GM21360 (cell line): ENCODE results near the gene RHBDD1.

ENCODE experiments used
- ATAC-seq: cut with Tn5 transposase; IDR thresholded peaks from one replicate; pipeline ENCODE4 v1.9.1; 2021; ENCODE audit warnings: mild to moderate bottlenecking, moderate library complexity; ENCODE audit not compliant: unreplicated experiment

RHBDD1 gene

DNA sequence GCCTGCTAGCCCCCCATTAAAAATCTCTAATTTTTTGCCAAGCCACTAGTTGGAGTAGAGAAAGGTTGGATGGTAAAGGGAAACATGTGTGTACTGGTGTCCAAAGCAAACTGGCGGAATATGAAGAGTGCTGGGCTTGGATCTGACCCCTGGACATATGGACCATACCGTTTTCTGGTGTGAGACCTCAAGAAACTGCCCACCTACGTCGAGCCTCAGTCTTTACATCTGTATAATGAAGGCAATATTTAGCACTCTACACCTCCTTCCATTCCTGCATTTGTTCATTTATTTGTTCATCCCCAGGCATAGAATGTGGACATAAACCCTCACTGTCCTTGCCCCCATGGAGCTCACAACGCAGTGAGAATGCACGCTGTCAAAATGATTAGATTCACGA is 142.4 kb downstream of the RHBDD1 start:
- no peak for ATAC-seq

DNA sequence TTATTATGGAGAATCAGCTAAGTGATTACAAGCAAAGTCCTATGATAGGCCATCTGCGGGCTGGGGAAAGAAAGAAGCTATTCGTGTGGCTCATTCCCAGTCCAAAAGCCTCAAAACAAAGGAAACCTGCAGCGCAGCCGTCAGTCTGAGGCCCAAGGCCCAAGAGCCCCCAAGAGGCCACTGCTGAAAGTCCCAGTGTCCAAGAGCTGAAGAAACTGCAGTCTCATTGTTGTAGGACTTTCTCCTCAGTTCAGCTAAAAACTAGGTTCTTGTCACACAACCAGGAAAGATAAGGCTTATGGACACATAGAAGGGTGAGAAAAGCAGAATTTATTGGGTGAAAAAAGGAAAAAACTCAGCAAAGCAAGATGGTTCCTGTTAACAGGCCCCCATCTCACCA is 143.2 kb downstream of the RHBDD1 start:
- ATAC-seq: no peak

DNA sequence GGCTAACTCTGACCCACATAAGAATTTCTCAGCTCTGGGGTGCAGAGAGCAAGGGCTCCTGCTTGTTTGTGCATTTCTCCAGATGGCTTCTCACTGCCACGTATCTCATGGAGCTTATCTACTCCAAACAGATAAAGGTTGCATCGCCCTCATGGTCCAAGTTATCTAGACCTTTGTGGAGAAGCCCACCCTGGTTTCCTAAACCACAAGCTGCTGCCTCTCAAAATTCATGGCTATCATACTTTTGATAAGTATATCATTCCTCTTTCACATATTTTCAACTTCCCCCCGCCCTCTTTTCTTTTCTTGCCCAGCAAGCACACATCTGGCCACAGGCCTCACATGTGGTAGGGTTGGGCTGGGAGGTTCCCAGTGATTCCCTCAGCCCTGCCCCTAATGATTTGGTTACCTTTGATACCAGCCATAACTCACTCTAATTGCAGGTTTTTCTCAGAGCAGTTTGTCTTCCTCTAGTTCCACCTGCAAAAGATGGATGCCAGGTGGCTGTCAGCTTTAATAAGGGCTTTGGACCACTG is 146.0 kb downstream of the RHBDD1 start:
- ATAC-seq: no peak

DNA sequence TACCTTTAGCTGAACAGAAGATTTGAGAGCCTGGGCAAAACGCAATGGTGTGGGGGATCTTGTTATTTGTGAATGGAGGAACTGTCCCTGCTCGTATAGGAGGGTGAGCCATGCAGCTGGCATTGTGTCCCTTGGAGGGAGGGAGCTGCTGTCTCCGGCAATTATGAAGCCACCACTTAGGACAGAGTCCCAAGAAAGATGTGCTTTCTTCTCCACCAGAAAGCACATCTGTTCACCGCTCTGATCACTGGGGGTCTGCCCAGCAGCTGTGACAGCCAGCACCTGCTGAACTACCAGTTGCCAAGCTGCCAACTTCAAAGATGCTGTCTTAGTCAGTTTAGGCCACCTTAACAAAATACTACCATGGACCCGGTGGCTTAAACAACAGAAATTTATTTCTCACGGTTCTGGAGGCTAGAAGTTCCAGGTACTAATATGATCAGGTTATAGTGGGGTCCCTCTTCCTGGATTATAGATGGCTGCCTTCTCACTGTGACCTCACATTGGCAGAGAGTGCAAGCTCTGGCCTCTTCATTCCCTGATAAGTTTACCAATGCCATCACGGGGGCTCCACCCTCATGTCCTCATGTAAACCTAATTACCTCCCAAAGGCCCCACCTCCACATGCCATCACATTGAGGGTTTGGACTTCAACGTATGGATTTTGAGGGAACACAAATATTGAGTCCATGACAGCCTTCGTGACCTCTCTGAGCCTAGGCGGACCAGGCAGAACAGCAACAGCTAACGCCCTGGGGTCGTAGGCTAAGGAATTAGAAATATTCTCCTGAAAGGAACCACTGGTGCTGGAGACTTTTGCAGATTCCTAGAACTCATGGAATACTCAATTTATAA is 148.3 kb downstream of the RHBDD1 start:
- ATAC-seq: peak; percentile 11

DNA sequence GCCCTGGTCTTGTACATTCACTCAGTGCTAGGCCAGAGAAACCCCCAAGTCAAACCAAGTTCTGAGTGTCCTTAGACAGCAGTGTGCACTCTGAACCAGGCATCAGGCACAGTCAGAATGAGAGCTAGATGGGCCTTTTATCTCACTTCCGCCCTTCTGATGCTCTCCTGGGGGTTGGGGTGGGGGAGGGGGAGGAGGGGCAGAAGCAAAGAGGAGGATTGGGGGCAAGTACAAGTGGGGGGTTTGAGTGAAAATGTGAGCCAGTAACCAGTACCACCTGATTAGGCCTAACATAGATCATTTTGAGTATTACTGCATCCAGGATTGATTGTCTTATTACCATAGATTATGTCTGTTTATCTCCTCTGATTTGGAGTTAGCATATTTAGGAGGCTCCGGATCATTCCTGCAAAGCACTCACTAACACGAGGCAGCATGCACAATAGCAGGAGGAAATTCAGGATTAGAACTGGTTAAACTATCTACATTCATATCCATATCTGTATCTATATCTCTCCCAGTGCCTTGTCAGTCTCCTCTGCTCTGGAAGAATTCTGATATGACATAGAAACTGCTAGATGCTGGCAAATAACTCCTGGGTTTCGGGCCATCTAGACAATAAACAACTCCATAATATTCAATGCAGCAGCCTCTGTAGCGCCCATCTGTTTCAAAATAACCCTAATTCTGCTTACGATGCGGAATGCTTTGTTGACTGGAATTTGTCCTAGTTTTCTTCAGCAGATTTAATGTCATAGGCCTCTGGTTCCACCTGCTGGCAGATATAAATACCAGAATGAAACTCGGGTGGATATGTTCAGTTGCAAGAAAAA is 149.1 kb downstream of the RHBDD1 start:
- ATAC-seq: peak; percentile 98

DNA sequence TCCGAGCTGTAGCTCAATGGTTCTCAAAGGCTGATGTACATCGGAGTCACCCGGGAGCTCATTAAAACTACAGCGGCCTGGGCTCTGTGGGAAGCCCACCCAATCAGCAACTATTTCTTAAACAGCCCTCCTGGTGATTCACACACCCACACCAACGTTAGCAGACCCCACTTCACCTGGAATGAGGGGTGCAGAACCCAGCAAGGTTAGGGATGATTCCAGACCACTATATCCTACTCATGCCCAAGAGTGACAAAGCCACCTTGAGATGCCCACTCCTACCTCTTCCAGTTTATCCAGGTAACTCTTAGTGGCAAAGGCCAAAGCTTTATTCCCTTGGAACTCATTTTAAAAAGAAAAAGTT is 149.7 kb downstream of the RHBDD1 start:
- no peak for ATAC-seq

DNA sequence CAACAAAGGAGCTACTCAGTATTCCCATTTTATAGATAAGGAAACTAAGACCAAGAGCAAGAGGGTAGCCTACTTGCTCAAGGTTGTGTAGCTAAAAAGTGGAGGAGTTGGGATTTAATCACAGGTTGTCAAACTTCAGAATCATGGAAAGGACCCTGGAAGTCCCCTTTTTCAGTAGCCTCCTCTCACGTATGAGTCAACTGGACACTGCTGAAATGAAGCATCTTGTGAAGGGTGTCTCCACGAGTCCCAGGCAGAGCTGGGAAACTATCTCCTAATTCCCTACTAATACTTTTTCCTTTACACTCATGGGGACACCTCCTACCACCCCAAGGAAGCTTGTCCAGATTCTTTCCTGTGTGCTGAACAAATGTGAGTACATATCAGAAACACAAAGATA is 155.8 kb downstream of the RHBDD1 start:
- ATAC-seq: no peak

DNA sequence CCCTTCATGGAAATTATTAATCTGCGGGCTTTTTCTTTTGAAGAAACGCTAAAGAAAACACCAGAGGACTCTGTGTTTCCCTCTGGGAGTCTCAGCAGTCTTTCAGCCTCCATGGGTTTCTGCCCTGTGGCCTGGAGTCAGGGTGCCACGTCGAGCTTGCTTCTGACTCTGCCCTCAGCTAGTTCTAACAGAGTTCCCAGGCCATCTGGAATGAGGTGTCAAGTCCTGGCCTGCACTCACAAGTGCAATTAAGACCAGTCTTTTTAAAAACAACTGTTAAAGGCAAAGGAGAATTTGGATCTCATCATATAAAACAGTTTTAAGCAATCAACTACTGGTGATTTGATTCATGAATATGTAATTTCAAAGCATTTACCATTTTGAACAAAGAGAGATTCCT is 157.3 kb downstream of the RHBDD1 start:
- ATAC-seq: no peak

DNA sequence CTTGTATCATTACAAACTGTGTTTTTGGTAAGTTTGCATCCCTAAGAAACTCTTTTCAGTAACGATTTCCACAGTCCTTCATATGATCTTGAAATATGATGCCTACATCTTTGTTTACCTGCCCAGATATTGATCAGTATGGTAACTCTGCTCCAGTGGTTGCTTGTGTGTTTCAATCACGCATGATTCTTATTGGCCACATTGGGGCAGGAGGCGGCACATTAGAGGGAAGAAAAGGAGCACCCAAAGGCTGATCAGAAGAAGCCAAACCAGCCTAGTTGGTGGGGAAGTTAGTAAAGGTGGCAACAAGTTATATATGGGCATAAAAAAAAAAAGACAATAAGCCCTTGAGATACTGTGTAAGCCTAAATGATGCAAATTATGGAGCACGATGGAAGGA is 158.9 kb downstream of the RHBDD1 start:
- no peak for ATAC-seq

DNA sequence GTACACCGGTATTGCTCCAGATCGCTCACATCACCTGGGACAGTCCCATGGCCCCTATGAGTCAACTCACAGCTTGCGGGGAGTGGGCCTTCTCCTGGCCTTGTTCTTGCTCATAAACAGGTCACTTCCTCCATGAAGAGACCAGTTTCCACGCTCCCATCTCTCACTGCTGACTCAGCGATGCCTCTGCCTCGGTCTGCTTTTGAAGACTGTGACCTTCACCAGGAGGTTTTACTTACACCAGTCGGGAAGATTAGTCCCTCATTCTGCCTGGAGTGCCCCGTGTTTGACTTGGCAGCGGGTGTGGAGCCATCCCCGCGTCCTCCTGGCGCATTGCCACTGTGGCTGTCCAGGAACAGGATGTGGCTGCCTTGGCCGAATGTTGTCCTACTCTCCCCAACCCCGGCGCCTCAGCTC is 159.8 kb downstream of the RHBDD1 start:
- no peak for ATAC-seq

DNA sequence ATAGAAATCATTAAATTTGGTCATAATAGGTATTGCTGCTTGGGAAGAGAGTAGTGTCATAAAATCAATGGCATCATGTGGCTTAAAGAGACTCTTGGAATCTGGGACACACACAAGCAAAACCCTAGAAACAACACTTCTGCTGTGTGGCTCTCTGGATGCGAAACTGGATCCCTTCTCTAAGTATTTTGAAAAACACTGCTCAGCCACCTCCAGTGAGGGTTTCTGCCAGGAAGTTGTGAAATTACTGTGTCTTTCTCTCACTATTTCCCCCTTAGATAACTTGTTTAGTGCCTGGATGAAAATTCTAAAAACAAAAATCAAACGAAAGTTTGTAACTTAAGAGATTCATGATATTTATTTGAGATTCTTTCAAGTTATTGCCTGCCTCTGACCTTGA is 163.8 kb downstream of the RHBDD1 start:
- no peak for ATAC-seq

DNA sequence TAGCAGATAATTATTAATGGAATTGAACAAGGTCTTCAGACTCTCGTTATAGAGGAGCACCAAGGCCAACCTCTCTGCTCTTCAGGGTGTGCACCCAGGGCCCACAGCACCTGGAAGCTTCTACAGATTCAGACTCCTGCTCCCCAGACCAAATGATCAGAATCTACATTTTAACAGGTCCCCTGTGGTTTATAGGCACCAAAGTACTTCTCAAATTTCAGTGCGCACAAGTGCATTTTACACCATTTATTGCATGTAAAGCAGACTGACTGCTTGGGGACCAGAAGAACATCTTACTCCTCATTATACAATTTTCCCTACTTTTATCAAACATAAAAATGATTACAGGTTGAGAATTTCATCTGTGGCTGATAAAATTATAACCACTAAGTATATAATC is 164.3 kb downstream of the RHBDD1 start:
- ATAC-seq: no peak

DNA sequence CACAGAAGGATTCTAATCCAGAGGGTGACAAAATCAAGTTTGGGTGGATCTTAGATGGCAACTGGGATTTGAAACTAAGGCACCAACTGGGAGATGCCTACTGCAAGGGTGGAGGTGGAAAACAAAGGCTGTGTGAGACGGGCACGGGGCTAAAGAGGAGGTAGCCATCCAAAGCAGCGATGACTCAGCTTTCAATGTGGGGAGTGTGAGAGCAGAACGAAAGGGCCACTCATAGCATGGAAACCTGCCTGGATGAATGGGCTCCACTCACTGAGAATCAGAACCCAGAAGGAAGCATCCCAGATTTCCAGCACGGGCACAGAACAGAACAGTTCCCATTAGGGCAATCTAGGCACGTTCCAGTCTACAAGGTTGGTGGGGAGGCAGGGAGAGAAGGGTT is 168.6 kb downstream of the RHBDD1 start:
- no peak for ATAC-seq

DNA sequence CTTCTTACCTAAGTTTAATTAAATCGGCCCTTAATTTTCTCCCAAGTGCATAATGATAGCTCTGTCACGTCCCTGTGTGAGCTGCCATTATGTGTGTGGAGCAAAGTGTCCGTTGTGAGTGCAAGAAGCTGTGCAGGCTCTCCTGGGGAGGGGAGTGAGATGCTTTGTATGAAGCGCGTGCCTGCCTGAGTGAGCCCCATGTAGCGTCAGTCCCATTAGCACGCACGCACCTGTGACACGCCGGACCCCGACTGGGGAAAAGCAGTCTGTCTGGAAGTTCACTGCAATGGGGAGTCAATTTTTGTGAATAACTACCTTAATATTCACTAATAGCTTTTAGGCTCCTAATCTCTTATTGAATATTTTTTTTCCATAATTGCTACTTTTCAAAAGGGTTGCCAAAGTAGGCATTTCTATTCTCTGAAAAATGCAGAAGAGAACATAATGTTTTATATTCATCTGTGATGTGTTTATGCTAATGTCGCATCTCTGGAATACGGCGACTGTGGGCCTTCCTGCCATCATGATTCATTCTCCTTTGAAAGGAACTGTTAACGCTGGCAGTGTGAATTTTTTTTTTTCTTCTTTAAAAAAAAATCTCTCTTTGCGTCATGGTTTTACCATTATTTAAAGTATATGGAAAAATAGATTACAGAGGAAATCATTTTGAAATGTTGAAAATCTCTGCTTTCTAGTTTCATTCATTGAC is 170.5 kb downstream of the RHBDD1 start:
- no peak for ATAC-seq

DNA sequence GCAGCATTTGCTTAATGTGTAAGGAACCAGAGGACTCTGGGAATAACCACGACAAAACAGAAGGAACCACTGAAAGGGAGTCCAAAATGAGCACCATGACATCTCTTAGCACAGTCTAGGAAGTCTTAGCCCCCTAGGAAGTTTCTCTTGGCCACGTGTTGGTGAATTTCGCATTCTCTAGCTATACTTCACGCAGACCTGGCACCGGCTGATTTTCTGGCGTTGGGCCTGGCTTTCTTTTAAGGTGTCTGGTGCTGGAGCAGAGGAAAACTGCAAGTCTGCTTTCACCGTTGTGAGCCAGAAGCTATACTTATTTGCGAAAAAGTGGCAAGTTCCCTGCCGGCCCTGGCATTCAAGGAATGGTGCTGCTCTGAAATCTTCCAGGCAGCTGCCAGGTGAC is 171.3 kb downstream of the RHBDD1 start:
- ATAC-seq: no peak

DNA sequence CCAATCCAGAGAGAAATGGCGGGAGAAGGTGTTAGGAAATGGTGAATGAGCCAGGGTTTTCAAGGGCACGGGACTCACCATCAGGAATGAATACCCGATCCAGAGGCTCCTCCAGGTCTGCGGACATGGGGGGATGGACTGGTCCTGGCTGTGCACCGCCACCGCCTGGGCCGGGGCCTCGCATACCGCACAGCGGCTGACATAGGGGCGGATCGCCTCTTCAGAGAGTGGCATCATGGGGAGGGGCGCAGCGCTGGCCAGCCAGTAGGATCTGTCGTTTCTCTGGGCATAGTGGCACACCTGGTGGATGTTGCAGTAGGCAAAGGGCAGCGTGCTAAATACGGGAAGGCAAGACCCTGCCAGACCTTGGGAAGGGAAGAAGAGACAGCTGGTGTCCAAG is 172.1 kb downstream of the RHBDD1 start:
- no peak for ATAC-seq

DNA sequence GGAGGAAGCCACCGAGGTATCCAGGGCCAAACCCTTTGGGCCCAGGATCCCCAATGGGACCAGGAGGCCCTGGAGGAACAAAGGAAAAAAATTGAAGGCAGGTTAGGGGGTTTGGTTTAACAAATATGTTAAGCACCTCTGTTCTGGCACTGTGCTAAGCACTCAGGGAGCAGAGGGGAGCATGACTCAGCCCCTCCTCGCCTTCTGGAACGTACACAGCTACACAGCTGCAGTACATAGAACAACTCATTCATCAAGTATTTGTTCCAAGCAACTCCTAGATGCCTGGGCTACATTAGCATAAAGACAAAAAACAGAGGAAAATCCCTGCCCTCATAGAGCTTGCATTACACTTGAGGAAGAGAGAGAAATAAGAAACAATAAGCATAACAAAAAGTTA is 174.6 kb downstream of the RHBDD1 start:
- ATAC-seq: no peak

DNA sequence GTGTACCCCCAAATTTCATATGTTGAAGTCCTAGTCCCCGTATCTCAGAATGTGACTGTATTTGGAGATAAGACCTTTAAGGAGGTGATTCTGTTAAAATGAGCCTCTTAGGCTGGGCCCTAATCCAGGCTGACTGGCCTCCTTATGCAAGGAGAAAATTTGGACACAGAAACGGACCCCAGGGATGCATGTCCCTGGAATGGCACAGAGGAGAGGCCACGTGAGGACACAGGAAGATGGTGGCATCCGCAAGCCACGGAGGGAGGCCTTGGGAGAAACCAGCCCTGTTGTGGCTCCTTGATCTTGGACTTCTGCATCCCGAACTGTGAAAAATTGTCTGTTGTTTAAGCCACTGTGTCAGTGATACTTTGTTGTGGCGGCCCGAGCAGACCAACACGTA is 177.5 kb downstream of the RHBDD1 start:
- ATAC-seq: no peak

DNA sequence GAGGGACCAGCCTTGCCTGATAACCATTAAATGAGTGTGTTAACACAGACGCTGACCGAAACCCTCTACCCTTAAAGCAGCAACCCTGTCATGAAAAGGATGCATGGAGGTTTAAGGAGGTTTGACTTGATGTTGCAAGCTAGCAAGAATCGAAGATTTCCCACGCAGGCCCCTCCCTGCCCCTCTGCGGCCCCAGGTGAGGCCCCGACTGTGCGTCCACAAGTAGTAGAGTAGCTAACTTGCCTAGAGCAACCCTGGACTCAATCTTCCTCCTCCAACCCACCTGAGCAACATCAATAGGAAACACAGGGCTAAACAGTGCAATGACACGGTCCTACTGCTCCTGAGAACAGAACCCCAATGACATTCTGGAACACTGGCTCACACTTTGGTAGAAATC is 178.0 kb downstream of the RHBDD1 start:
- ATAC-seq: no peak

DNA sequence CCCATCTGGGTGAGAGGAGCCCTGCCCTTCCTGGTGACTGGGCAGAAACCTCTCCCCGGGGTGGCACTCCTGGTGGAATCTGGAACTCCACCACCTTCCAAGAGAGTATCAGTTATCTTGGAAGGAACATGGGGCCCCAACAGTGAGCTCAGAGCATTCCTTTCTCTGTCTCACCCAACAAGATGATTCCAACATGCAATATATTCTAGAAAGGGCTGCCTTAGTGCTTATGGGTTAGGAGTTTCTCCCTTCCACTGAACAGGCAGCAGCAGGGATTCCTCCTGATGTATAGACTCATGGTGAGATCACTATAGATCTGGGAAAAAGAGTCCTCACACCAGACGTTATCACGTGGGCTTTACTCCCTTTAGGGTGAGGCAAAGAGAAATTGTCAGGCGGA is 181.0 kb downstream of the RHBDD1 start:
- ATAC-seq: no peak

DNA sequence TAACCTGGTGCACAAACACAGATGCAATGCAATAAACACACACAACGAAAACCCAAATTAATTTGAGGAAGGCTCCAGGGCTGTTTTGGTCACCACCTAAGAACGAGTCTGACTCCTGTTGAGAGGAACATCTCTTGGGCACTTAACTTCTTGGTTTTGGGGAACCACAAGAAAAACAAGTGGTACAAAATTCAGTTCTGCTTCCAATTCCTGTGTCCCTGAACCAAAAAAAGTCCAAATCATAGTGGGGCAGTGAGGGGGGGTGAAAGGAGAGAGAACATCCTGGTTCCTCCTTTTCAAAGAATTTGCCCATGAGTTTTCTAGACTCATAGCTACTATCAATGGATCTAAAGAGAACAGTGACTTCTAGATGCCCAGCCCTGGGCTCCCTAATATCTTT is 184.6 kb downstream of the RHBDD1 start:
- no peak for ATAC-seq
